ENCODE data around the gene TRIM34.
"Not testable (repeated sequence)": the region's sequence is repeated elsewhere in the genome, so short reads cannot be mapped to it uniquely, and the experiment has no call there.

TRIM34 gene

GRCh38 chr11:5624489-5625279, at the start of gene TRIM34:
TRIM34 (plus strand) TSS chr11:5625001; CDS start chr11:5632332, 7,331 bp downstream.
- DNase-seq: peak in 15 of 58 donors; percentile 2 to 55 (median 11)

GRCh38 chr11:5575152-5575551, 49.6 kb upstream of the TRIM34 start:
- no peak for DNase-seq

DNA sequence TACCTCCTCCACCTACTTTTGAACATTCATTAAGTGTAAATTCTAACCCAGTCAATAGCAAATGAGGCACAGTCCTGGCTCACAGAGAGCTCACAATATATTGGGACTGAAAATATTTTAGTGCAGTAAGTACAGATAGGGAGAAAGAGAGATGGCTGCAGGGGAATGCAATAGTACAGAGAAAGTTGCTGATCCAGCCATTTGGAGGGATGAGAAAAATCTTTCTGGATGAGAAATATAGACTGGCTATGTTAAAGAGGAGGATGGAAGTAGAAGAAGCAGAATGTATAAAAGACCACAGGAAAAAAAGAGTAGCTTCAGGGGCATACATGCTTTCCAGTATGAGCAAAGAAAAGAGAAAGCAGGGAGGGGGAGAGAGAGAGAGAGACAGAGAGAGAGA, 47.7 kb upstream of the TRIM34 start:
- no peak for DNase-seq

- no peak for DNase-seq
Measured at GRCh38 chr11:5580577-5580976, 44.2 kb upstream of the TRIM34 start, which contains the start of gene OR52B6. OR52B6 (plus strand) TSS chr11:5580877; CDS start chr11:5580877, 0 bp downstream.

DNA sequence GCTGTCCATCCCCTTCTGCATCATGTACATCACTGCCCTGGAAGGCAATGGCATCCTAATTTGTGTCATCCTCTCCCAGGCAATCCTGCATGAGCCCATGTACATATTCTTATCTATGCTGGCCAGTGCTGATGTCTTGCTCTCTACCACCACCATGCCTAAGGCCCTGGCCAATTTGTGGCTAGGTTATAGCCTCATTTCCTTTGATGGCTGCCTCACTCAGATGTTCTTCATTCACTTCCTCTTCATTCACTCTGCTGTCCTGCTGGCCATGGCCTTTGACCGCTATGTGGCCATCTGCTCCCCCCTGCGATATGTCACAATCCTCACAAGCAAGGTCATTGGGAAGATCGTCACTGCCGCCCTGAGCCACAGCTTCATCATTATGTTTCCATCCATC, 43.8 kb upstream of the TRIM34 start:
- no peak for DNase-seq

GRCh38 chr11:5584458-5584857, 40.3 kb upstream of the TRIM34 start:
- DNase-seq: not testable (repeated sequence)

DNA sequence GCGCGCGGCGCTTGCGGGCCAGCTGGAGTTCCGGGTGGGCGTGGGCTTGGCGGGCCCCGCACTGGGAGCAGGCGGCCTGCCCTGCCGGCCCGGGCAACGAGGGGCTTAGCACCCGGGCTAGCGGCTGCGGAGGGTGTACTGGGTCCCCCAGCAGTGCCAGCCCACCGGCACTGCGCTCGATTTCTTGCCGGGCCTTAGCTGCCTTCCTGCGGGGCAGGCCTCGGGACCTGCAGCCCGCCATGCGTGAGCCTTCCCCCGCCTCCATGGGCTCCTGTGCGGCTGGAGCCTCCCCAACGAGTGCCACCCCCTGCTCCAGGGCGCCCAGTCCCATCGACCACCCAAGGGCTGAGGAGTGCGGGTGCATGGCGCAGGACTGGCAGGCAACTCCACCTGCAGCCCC, 34.9 kb upstream of the TRIM34 start:
- DNase-seq: not testable (repeated sequence)

- DNase-seq: no peak
Measured at GRCh38 chr11:5591613-5592012, 33.2 kb upstream of the TRIM34 start.

DNA sequence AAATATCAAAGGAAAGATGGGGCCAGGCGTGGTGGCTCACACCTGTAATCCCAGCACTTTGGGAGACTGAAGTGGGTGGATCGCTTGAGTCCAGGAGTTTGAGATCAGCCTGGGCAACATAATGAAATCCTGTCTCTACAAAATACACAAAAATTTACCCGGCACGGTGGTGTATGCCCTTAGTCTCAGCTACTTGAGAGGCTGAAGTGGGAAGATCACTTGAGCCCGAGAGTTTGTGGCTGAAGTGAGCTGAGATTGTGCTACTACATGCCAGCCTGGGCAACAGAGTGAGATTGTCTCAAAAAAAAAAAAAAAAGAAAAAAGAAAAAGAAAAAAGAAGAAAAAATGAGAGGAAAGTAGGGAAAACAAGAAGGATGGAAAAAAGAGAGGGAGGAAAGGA, 32.2 kb upstream of the TRIM34 start:
- no peak for DNase-seq

DNA sequence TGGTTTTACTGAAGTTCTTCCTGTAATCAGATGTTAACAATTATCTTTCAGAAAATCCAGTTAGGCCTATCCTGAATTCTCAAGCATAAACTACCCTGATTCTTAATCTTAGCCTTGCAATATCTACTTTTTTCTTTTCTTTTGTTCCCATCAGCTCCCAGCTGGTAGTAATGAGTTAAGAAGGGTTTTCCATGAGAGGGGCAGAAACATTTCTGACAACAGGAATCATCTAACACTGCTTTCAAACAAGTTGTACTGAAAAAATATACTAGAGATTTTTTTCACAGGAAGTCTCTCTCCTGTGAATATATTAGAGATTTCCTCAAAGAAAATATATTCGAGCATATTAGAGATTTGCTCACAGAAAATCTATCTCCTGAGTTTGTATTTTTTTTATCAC, 31.7 kb upstream of the TRIM34 start:
- no peak for DNase-seq

- DNase-seq: peak in 4 of 58 donors; percentile 4 to 20 (median 7)
Measured at GRCh38 chr11:5596607-5597201, 28.1 kb upstream of the TRIM34 start, which contains the start of gene TRIM6. TRIM6 (plus strand) TSS chr11:5596637; CDS start chr11:5596898, 261 bp downstream.

- no peak for DNase-seq
Measured at GRCh38 chr11:5597953-5598352, 26.8 kb upstream of the TRIM34 start.

DNA sequence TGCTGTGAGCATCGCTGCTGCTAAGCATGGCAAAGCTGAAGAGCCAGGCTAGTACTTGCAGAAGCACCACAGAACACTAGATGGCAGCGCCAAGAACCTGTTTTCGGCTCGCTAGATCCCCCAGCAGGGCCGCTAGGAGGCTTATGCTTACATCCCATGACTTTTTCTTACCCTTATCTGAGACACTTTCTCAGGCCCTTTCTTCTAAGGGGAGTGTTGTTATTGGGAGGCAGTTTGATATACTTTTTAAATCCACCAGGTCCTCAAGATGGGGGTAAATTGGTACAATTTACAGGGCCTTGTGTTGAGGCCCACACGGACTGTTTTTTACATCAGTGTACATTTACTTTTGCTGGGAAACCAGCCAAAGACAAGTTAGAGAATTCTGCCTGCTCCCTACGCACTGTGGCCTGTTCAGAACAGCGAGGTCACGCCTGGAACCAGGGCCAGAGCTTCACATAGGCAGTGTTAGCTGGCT, 24.4 kb upstream of the TRIM34 start:
- DNase-seq: peak in 5 of 58 donors; percentile 3 to 21 (median 16)

DNA sequence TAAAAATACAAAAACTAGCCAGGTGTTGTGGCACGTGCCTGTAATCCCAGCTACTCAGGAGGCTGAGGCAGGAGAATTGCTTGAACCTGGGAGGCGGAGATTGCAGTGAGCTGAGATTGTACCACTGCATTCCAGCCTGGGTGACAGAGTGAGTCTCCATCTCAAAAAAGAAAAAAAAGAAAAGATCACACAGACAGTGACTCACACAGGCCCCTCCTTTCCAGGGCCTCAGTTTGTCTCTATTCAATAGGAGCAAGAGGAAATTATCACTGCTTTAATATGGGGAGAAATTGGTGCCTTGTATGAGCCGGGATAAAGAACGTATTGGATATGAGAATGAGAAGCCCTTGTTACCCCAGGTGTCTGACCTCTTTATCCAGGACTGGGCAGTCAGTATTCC, 22.0 kb upstream of the TRIM34 start:
- not testable (repeated sequence) for DNase-seq

DNA sequence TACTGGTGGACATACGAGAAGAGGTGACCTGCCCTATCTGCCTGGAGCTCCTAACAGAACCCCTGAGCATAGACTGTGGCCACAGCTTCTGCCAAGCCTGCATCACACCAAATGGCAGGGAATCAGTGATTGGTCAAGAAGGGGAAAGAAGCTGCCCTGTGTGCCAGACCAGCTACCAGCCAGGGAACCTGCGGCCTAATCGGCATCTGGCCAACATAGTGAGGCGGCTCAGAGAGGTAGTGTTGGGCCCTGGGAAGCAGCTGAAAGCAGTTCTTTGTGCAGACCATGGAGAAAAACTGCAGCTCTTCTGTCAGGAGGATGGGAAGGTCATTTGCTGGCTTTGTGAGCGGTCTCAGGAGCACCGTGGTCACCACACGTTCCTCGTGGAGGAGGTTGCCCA, 21.5 kb upstream of the TRIM34 start:
- peak in 3 of 58 donors; percentile 3 to 25 (median 6) for DNase-seq

- no peak for DNase-seq
Measured at GRCh38 chr11:5604896-5605295, 19.9 kb upstream of the TRIM34 start.

DNA sequence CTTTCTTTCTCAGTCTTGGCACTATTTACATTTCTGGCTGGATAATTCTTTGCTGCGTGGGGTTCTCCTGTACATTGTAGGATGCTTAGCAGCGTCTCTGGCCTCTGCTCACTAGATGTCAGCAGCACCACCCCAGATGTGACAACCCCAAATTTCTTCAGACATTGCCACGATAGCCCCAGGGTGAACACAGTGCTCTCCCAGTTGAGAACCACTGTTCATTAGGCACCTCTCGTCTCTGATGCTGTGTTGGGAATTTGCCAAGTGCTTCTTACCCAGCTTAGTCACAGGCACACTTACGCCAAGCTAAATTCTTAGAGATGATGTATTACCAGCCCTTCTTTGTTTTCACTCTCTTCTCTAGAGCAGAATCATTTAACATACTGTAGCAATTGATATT, 19.0 kb upstream of the TRIM34 start:
- no peak for DNase-seq

DNA sequence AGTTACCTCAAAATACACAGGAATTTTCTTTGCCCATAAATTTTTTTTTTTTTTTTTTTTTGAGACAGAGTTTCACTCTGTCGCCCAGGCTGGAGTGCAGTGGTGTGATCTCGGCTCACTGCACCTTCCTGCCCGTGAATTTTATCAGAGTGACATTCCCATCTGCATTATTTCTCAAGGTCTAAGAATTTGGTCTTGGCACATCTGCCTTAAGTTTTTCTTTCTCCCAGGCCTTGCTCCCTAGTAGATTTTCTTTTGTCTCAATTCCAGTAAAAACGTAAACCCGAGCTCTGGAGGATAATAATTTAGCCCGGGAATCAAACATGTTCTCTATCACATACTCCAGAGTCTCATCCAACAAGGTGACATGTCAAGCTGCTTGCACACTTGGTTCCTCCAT, 16.0 kb upstream of the TRIM34 start:
- no peak for DNase-seq

DNA sequence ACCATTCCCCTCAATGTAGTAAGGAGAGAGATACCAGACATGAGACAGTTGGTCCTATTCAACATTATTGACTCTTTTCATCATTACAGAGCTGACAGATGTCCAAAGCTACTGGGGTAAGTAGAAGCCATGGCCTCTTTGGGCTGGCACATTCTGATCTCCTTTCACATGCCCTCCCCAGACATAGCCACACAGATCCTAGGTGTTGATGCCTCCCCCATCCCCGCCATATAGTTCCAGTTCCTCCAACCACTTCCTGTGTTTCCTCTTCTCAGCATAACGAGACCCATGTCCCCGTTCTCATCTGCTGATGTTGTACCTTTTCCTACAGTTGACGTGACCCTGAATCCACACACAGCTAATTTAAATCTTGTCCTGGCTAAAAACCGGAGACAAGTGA, 14.4 kb upstream of the TRIM34 start:
- no peak for DNase-seq

DNA sequence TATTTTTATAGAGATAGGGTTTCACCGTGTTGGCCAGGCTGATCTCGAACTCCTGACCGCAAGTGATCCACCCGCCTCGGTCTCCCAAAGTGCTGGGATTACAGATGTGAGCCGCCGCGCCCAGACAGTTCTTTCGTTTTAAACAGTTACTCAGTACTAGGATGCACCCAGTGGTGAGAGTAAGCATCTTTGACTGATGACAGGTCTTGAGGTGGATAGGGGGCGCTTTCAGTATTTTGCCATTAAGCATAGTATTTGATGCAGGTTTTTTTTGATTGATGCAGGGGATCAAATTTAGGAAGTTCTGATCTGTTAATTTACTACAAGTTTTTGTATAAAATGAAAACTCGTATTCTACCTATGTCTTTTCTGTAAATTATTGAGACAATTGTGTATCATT, 13.2 kb upstream of the TRIM34 start:
- DNase-seq: no peak

- DNase-seq: no peak
Measured at GRCh38 chr11:5618807-5619206, 6.0 kb upstream of the TRIM34 start.

DNA sequence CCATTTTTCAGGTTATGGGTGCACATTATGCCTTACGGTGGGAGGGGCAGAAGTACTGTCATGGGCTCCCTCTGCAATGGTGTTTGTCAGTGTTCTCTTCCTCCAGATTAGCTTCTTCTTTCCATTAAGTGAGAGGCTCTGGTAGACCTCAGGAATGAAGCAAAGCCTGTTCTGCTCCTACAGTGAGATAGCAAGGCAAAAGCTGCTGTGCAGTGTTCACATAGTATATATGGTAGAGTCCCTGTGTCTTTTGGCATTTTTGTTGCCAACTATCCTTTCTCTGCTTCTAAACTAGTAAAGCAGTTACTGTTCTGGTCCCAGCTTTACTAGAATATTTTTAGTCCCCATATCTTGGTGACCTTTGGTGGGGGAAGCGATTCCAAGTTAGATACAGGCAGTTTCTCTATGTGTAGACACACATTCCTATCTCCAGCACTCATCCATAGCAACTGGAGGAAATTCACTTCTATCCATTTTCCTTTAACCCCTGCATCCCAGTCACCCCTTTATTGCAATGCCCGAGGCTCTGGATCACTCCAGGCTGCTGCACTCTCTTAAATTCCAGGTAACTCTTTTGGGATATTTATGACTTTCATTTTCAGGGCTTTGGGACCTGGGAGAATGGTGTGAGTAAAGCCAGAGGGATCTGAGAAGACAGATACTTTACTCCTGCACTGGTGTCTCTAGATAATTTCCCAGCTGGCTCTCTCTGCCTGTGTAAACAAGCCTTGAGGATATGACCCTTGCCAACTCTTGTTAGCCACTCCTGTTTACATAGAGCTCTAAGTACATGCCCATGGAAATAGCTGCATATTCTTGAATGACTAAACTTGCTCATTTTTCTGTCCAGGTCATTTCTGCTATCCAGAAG, 3.9 kb upstream of the TRIM34 start:
- DNase-seq: no peak
